ENCODE data around the gene NEAT1.
A peak's percentile ranks its signal among the peaks of the same experiment; 100 is the strongest.

NEAT1 gene

GRCh38 chr11:65421794-65422632, 585 bp upstream of the NEAT1 start:
- peak; percentile 71 for DNase-seq (ENCODE audit: low spot score)

- DNase-seq (ENCODE audit: low spot score): no peak
Measured at GRCh38 chr11:65423516-65424204, 1.1 kb downstream of the NEAT1 start.

GRCh38 chr11:65424205-65425104, 1.9 kb downstream of the NEAT1 start:
- DNase-seq (ENCODE audit: low spot score): no peak

GRCh38 chr11:65425105-65425970, 2.7 kb downstream of the NEAT1 start:
- DNase-seq (ENCODE audit: low spot score): peak; percentile 69

DNA sequence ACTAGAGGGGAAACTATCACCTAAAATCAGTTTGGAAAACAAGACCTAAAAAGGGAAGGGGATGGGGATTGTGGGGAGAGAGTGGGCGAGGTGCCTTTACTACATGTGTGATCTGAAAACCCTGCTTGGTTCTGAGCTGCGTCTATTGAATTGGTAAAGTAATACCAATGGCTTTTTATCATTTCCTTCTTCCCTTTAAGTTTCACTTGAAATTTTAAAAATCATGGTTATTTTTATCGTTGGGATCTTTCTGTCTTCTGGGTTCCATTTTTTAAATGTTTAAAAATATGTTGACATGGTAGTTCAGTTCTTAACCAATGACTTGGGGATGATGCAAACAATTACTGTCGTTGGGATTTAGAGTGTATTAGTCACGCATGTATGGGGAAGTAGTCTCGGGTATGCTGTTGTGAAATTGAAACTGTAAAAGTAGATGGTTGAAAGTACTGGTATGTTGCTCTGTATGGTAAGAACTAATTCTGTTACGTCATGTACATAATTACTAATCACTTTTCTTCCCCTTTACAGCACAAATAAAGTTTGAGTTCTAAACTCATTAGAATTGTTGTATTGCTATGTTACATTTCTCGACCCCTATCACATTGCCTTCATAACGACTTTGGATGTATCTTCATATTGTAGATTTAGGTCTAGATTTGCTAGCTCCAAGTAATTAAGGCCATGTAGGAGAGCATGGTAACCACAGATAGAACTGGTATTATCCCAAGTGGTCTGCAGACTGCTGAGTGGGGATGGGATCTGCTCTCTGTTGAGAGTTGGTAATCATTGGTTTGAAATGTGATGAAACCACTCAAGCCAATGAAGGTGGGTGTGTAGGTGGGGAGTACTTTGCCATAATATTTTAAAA, 3.6 kb downstream of the NEAT1 start:
- no peak for DNase-seq (ENCODE audit: low spot score)

GRCh38 chr11:65426839-65427690, 4.5 kb downstream of the NEAT1 start:
- no peak for DNase-seq (ENCODE audit: low spot score)

DNA sequence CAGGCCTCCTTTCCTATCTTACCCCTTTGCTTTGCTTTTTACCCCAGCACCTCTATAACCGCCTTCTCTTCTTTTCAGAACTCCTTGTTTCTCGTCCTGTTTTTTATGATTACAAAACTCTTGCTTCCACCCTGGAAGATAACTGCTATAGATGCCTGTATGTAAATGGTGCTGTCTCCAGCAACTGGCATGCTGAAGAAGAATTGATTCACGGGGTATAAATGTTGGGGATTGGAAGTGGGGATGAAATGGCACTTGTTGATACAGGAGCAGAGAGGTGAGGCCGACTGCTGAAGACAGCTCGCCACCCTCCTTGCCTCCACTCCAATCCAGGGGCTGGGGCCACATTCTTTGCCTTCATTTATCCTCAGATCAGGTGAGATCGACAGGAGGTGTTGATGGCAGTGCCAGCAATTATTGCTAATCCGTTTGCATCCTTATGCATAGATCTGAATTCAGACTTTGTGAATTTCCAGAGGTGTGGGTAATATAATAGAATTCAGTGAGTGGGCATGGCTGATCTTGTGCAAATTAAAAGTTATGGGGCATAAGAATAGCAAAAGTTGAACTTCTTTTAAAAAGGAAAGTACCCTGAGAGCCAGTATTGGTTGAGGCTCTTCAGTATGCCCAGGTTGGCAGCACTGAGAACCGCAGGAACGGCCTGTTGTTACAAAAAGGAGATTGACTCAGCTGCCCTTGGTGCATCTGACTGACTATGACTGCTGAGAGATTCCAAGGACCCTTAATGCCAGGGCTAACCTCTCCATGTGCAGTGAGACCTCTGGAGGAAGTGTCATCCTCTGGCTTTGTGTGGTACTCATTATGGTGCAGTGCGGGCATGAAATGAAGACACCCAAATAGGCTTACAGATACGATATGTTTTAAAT, 5.3 kb downstream of the NEAT1 start:
- no peak for DNase-seq (ENCODE audit: low spot score)

GRCh38 chr11:65428578-65429067, 6.0 kb downstream of the NEAT1 start:
- DNase-seq (ENCODE audit: low spot score): no peak

- no peak for DNase-seq (ENCODE audit: low spot score)
Measured at GRCh38 chr11:65429068-65429681, 6.6 kb downstream of the NEAT1 start.

- DNase-seq (ENCODE audit: low spot score): no peak
Measured at GRCh38 chr11:65429724-65430405, 7.3 kb downstream of the NEAT1 start.

- DNase-seq (ENCODE audit: low spot score): no peak
Measured at GRCh38 chr11:65430406-65431217, 8.0 kb downstream of the NEAT1 start.

DNA sequence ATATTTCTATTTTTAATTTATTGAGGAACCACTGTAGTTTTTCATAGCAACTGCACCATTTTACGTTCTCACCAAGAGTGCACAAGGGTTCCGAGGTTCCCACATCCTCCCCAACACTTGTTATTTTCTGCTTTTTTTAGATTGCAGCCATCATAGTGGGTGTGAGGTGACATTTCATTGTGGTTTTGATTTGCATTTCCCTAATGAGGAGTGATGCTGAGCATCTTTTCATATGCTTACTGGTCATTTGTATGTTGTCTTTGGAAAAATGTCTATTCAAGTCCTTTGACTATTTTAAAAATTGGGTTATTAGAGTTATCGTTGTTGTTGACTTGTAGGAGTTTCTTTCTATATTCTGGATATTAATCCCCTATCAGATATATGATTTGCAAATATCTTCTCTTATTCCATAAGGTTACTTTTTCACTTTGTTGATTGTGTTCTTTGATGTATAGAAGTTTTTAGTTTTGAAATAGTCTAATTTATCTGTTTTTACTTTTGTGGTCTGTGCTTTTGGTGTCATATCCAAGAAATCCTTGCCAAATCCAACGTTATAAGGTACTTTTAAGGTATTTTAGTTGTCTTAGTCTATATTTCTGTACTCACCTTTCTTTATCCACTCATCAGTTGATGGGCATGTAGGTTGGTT, 9.0 kb downstream of the NEAT1 start:
- DNase-seq (ENCODE audit: low spot score): no peak

DNA sequence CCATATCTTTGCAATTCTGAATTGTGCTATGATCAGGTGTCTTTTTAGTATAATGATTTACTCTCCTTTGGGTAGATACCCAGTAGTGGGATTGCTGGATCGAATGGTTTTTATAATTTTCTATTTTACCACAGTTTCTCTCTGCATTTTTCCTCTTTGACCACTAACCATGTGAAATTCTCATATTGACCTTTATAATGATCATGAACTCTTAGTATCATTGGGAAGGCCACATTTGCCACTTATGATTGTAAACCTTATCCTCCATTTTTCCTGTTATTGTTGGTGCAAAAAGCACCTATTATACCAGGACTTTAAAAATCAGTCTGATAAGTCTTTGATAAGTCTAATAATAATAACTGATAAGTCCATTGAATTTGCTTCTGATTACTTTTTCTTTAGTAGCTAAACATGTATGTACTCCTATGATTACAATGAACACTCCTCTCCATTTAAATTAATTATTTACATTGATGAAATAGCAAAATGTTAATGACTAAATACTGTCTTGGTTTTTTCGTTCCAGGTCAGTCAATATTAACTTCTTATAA, 9.6 kb downstream of the NEAT1 start:
- DNase-seq (ENCODE audit: low spot score): no peak

- no peak for DNase-seq (ENCODE audit: low spot score)
Measured at GRCh38 chr11:65432686-65433582, 10.3 kb downstream of the NEAT1 start.
